Measurements from ENCODE around the gene CSF1. TPM values are rescaled to one million over a fixed set of nuclear protein-coding genes. Genes with fewer than 3 reads are reported as not detected.
"Not testable (repeated sequence)": the region's sequence is repeated elsewhere in the genome, so short reads cannot be mapped to it uniquely, and the experiment has no call there.

Gene CSF1
- total RNA-seq = 10 to 100 TPM in 4 of 8 experiments, 1 to 10 TPM in 4; 1.2 to 27.1 (median 9.1) TPM

- Histone ChIP-seq H3K4me3 (peak within 1 kb of the TSS; percentile 33 to 50 (median 46)), H3K4me1 (replicated peaks in 1 of 2) (peaks cover 18 to 22% of the 10 kb centered on the region in 2 donors), H3K27ac (peak within 1 kb of the TSS in 1 of 2 donors; percentile 28)
- in situ Hi-C loops (cut with MboI; ENCODE audit: low pct_unique_long_range_greater_than_20kb in 2 of 9, low sequenced_read_pairs in 9 of 9, unreplicated experiment in 9 of 9) = loop anchor here in 1 of 9 experiments (25.0 kb wide), 1 partner anchor 123 kb away; no protein-coding TSS in a partner anchor
- peak; percentile 68 to 90 (median 87) for ATAC-seq (replicated peaks in 6 of 8)
- 0 to 80% (median 0%) methylated on average over 1 to 11 of the region's 45 CpGs; no CpG with 5 or more reads in 3 of the 10 experiments for WGBS, 10 experiments
Measured at GRCh38 chr1:109910123-109910962, at the start of gene CSF1. TSS of gene CSF1 (plus strand) at chr1:109910849. CDS start at chr1:109911024, 175 bp downstream.

- not testable (repeated sequence) for H3K4me3 ChIP-seq; ATAC-seq (replicated peaks in 6 of 8); H3K27ac ChIP-seq
- WGBS, 10 experiments = 78 to 100% (median 100%) methylated on average over 1 of the region's 2 CpGs; no CpG with 5 or more reads in 5 of the 10 experiments
- in situ Hi-C loops (cut with MboI; ENCODE audit: low pct_unique_long_range_greater_than_20kb in 2 of 9, low sequenced_read_pairs in 9 of 9, unreplicated experiment in 9 of 9) = loop anchor here in 1 of 9 experiments (10.0 kb wide), 1 partner anchor 57 kb away; no protein-coding TSS in a partner anchor
- H3K4me1 ChIP-seq (replicated peaks in 1 of 2) = peaks cover 7 to 24% of the 10 kb centered on the region in 2 donors
Measured at GRCh38 chr1:109861616-109862015, 49.0 kb upstream of the CSF1 start.

GRCh38 chr1:109863667-109864046, 47.0 kb upstream of the CSF1 start:
- peaks cover 5 to 19% of the 10 kb centered on the region in 2 donors for H3K4me1 ChIP-seq (replicated peaks in 1 of 2)
- in situ Hi-C loops (cut with MboI; ENCODE audit: low pct_unique_long_range_greater_than_20kb in 2 of 9, low sequenced_read_pairs in 9 of 9, unreplicated experiment in 9 of 9) = loop anchor here in 1 of 9 experiments (10.0 kb wide), 1 partner anchor 59 kb away; no protein-coding TSS in a partner anchor
- peak in 7 of 8 experiments; percentile 6 to 49 (median 25) for ATAC-seq (replicated peaks in 6 of 8)
- H3K4me3 ChIP-seq = no peak overlapping the region
- peak overlapping the region in 1 of 2 donors; percentile 67 for H3K27ac ChIP-seq

GRCh38 chr1:109864047-109864822, 46.4 kb upstream of the CSF1 start:
- peaks cover 5 to 19% of the 10 kb centered on the region in 2 donors for H3K4me1 ChIP-seq (replicated peaks in 1 of 2)
- ATAC-seq (replicated peaks in 6 of 8) = peak; percentile 76 to 98 (median 90)
- WGBS, 10 experiments = 10 to 93% (median 64%) methylated on average over 1 to 5 of the region's 5 CpGs; no CpG with 5 or more reads in 1 of the 10 experiments
- peak overlapping the region in 1 of 2 donors; percentile 67 for H3K27ac ChIP-seq
- in situ Hi-C loops (cut with MboI; ENCODE audit: low pct_unique_long_range_greater_than_20kb in 2 of 9, low sequenced_read_pairs in 9 of 9, unreplicated experiment in 9 of 9) = loop anchor here in 1 of 9 experiments (10.0 kb wide), 1 partner anchor 59 kb away; no protein-coding TSS in a partner anchor
- no peak overlapping the region for H3K4me3 ChIP-seq

GRCh38 chr1:109864930-109865612, 45.6 kb upstream of the CSF1 start:
- ATAC-seq (replicated peaks in 6 of 8) = peak in 3 of 8 experiments; percentile 49 to 60 (median 54)
- H3K27ac ChIP-seq = peak overlapping the region in 1 of 2 donors; percentile 56

GRCh38 chr1:109866071-109866470, 44.6 kb upstream of the CSF1 start:
- WGBS, 10 experiments = 95 to 100% (median 100%) methylated on average over 1 to 2 of the region's 2 CpGs
- H3K27ac ChIP-seq = no peak overlapping the region
- H3K4me1 ChIP-seq (replicated peaks in 1 of 2) = peaks cover 5 to 19% of the 10 kb centered on the region in 2 donors
- no peak for ATAC-seq (replicated peaks in 6 of 8)
- H3K4me3 ChIP-seq = no peak overlapping the region
- in situ Hi-C loops (cut with MboI; ENCODE audit: low pct_unique_long_range_greater_than_20kb in 2 of 9, low sequenced_read_pairs in 9 of 9, unreplicated experiment in 9 of 9) = loop anchor here in 1 of 9 experiments (10.0 kb wide), 1 partner anchor 61 kb away; no protein-coding TSS in a partner anchor

More at GRCh38 chr1:109864930-109865612, 45.6 kb upstream of the CSF1 start:
- WGBS, 10 experiments = 13 to 100% (median 69%) methylated on average over 2 to 12 of the region's 12 CpGs
- Histone ChIP-seq H3K4me1 (replicated peaks in 1 of 2) (peaks cover 5 to 19% of the 10 kb centered on the region in 2 donors), H3K4me3 (no peak overlapping the region)
- in situ Hi-C loops (cut with MboI; ENCODE audit: low pct_unique_long_range_greater_than_20kb in 2 of 9, low sequenced_read_pairs in 9 of 9, unreplicated experiment in 9 of 9) = loop anchor here in 1 of 9 experiments (10.0 kb wide), 1 partner anchor 60 kb away; no protein-coding TSS in a partner anchor

- Histone ChIP-seq H3K4me3 (no peak overlapping the region), H3K27ac (no peak overlapping the region), H3K4me1 (replicated peaks in 1 of 2) (peaks cover 3 to 10% of the 10 kb centered on the region in 2 donors)
- in situ Hi-C loops (cut with MboI; ENCODE audit: low pct_unique_long_range_greater_than_20kb in 2 of 9, low sequenced_read_pairs in 9 of 9, unreplicated experiment in 9 of 9) = no loop called here
- no peak for ATAC-seq (replicated peaks in 6 of 8)
- WGBS, 10 experiments = 71 to 100% (median 93%) methylated on average over 1 to 2 of the region's 3 CpGs; no CpG with 5 or more reads in 3 of the 10 experiments
Measured at GRCh38 chr1:109873278-109874175, 37.1 kb upstream of the CSF1 start.

GRCh38 chr1:109874445-109874844, 36.2 kb upstream of the CSF1 start:
- Histone ChIP-seq H3K4me1 (replicated peaks in 1 of 2) (peaks cover 3 to 10% of the 10 kb centered on the region in 2 donors), H3K4me3 (no peak overlapping the region), H3K27ac (no peak overlapping the region)
- 20 to 100% (median 74%) methylated on average over 1 to 2 of the region's 2 CpGs; no CpG with 5 or more reads in 1 of the 10 experiments for WGBS, 10 experiments
- in situ Hi-C loops (cut with MboI; ENCODE audit: low pct_unique_long_range_greater_than_20kb in 2 of 9, low sequenced_read_pairs in 9 of 9, unreplicated experiment in 9 of 9) = no loop called here
- ATAC-seq (replicated peaks in 6 of 8) = no peak

GRCh38 chr1:109875874-109876273, 34.8 kb upstream of the CSF1 start:
- ATAC-seq (replicated peaks in 6 of 8) = no peak
- Histone ChIP-seq H3K4me3 (no peak overlapping the region), H3K4me1 (replicated peaks in 1 of 2) (peaks cover 3 to 10% of the 10 kb centered on the region in 2 donors), H3K27ac (no peak overlapping the region)
- 82 to 97% (median 89%) methylated on average over 4 to 6 of the region's 6 CpGs for WGBS, 10 experiments
- in situ Hi-C loops (cut with MboI; ENCODE audit: low pct_unique_long_range_greater_than_20kb in 2 of 9, low sequenced_read_pairs in 9 of 9, unreplicated experiment in 9 of 9) = no loop called here

- peaks cover 3 to 11% of the 10 kb centered on the region in 2 donors for H3K4me1 ChIP-seq (replicated peaks in 1 of 2)
- WGBS, 10 experiments = 80 to 100% (median 90%) methylated on average over 1 to 3 of the region's 4 CpGs; no CpG with 5 or more reads in 1 of the 10 experiments
- H3K27ac ChIP-seq = no peak overlapping the region
- no peak overlapping the region for H3K4me3 ChIP-seq
- in situ Hi-C loops (cut with MboI; ENCODE audit: low pct_unique_long_range_greater_than_20kb in 2 of 9, low sequenced_read_pairs in 9 of 9, unreplicated experiment in 9 of 9) = no loop called here
- peak in 6 of 8 experiments; percentile 5 to 16 (median 8) for ATAC-seq (replicated peaks in 6 of 8)
Measured at GRCh38 chr1:109876617-109877316, 33.9 kb upstream of the CSF1 start.

- H3K4me3 ChIP-seq = no peak overlapping the region
- no peak overlapping the region for H3K27ac ChIP-seq
- 0 to 40% (median 23%) methylated on average over 3 to 11 of the region's 13 CpGs; no CpG with 5 or more reads in 4 of the 10 experiments for WGBS, 10 experiments
- peaks cover 3 to 17% of the 10 kb centered on the region in 2 donors for H3K4me1 ChIP-seq (replicated peaks in 1 of 2)
- peak; percentile 81 to 97 (median 90) for ATAC-seq (replicated peaks in 6 of 8)
- in situ Hi-C loops (cut with MboI; ENCODE audit: low pct_unique_long_range_greater_than_20kb in 2 of 9, low sequenced_read_pairs in 9 of 9, unreplicated experiment in 9 of 9) = no loop called here
Measured at GRCh38 chr1:109877317-109877771, 33.3 kb upstream of the CSF1 start.
